Activated CD4-positive, alpha-beta T cell treated with anti-CD3 and anti-CD28 coated beads, Interleukin-2, amount 50 U/mL, for 4 hours (primary cell): Measurements from ENCODE around the gene PDLIM1.

ENCODE experiments used
- DNase-seq, 2 experiments: peaks; one replicate each; pipeline ENCODE4 v3.0.0-alpha.2; 2020

PDLIM1 gene

GRCh38 chr10:95290461-95291364 lies at the start of gene PDLIM1:
Gene PDLIM1, minus strand, starts transcription at chr10:95291003. Its CDS starts 88 bp downstream, at chr10:95290915.
- no peak for DNase-seq

GRCh38 chr10:95339863-95340262 lies 49.1 kb upstream of the PDLIM1 start:
- DNase-seq = no peak

GRCh38 chr10:95337423-95338160 lies 46.8 kb upstream of the PDLIM1 start:
- no peak for DNase-seq

- no peak for DNase-seq
Observed at GRCh38 chr10:95336702-95337101, 45.9 kb upstream of the PDLIM1 start.

- DNase-seq = no peak
Observed at GRCh38 chr10:95335933-95336699, 45.3 kb upstream of the PDLIM1 start.

GRCh38 chr10:95334805-95335144 lies 44.0 kb upstream of the PDLIM1 start:
- DNase-seq = no peak

GRCh38 chr10:95333997-95334804 lies 43.4 kb upstream of the PDLIM1 start:
- no peak for DNase-seq

- DNase-seq = no peak
Observed at GRCh38 chr10:95332666-95333249, 42.0 kb upstream of the PDLIM1 start.

GRCh38 chr10:95331596-95332130 lies 40.9 kb upstream of the PDLIM1 start:
- no peak for DNase-seq

GRCh38 chr10:95330966-95331453 lies 40.2 kb upstream of the PDLIM1 start:
- no peak for DNase-seq

GRCh38 chr10:95329296-95329695 lies 38.5 kb upstream of the PDLIM1 start:
- no peak for DNase-seq

- DNase-seq = no peak
Observed at GRCh38 chr10:95328013-95328412, 37.2 kb upstream of the PDLIM1 start.

GRCh38 chr10:95327367-95327766 lies 36.6 kb upstream of the PDLIM1 start:
- no peak for DNase-seq

- DNase-seq = no peak
Observed at GRCh38 chr10:95326396-95326795, 35.6 kb upstream of the PDLIM1 start.

- DNase-seq = no peak
Observed at GRCh38 chr10:95325863-95326262, 35.1 kb upstream of the PDLIM1 start.

- no peak for DNase-seq
Observed at GRCh38 chr10:95324436-95325268, 33.8 kb upstream of the PDLIM1 start.

GRCh38 chr10:95321554-95322301 lies 30.9 kb upstream of the PDLIM1 start:
- no peak for DNase-seq

GRCh38 chr10:95319239-95319638 lies 28.4 kb upstream of the PDLIM1 start:
- DNase-seq = no peak

GRCh38 chr10:95315509-95315908 lies 24.7 kb upstream of the PDLIM1 start:
- DNase-seq = no peak
